Activated CD4-positive, alpha-beta T cell treated with anti-CD3 and anti-CD28 coated beads for 48 hours (primary cell): ENCODE data around the gene MARS1.
A peak's percentile ranks its signal among the peaks of the same experiment; 100 is the strongest.

ENCODE experiments used
- DNase-seq: peaks from one replicate; pipeline ENCODE4 v3.0.0-alpha.2; 2020

The MARS1 gene

GRCh38 chr12:57534250-57534649, 46.4 kb downstream of the MARS1 start:
- DNase-seq: no peak

DNA sequence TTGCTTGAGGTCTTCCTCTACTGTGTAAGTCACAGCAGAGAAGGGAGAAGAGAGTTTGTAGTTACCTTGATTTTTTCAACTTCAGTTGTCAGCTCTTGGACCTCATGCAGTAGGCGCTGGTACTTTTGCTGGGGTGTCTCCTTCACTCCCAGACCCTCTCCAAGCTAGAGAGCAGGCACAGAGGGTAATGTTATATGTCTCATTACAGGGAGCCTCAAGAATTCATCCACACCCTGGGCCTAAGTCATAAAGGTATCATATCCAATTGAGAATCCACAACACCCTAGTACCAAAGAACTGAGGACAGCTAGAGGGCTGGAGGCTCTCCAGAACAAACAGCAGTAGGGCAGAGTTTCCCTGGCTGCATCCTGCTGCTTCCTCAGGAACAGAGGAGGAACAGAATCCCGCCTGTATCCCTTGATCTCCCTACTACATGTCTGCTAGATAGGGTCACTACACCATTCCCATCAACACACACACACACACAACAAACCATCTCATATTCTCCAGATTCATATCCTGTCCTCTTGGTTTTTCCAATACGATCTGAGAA, 47.2 kb downstream of the MARS1 start:
- DNase-seq: no peak

- no peak for DNase-seq
Measured at GRCh38 chr12:57535764-57536596, 48.1 kb downstream of the MARS1 start.

- no peak for DNase-seq
Measured at GRCh38 chr12:57536597-57536942, 48.7 kb downstream of the MARS1 start.

- DNase-seq: no peak
Measured at GRCh38 chr12:57539134-57539768, 51.4 kb downstream of the MARS1 start.

DNA sequence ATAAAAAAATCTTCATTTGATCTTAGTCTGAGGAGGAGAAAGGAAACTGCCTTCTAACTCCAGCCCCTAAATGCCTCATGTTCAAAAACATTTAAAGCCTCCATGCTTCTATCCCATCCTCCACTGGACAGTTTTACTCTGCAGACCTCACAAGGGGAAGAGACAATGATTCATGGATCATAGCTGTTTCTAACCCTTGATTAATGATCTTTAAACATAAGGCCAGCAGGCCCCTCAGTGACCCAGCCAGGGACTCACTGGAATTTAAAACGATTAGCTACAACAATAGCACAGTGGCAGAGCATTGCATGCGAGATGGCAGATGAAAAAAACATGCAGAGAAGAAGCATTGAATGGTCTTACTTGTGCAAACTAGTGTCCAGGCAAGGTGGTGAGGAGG, 53.1 kb downstream of the MARS1 start:
- no peak for DNase-seq

GRCh38 chr12:57541717-57542116, 53.8 kb downstream of the MARS1 start:
- no peak for DNase-seq

GRCh38 chr12:57543581-57543980, 55.7 kb downstream of the MARS1 start:
- no peak for DNase-seq

DNA sequence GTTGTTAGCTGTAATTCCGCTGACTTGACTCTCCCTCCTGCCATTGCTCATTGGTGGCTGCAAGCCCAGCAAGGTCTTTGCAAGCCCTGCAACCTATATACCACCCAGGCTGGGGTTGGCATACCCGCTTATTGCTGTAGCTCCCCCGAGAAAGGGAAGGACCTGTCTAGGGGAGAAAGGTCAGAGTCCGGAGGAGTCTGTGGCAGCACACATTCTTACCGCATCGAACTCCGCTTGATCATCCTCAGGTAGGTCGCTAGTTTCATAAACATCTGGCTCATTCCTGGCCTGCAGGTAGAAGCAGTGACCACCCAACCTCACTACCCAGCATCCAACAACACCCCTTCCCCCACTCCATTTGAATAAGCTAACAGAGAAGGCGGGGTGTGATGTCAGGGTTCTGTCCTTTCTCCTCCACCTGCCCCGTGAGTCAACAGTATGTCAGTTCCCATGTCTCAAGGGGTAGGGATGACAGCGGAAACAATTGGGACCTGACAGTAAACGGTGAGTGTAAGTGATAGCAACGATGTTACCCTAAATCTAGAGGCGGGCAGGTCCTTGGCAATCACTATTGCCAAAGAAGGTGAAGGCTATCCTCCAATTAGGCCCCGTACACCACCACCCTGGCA, 58.1 kb downstream of the MARS1 start:
- DNase-seq: peak; percentile 40

DNA sequence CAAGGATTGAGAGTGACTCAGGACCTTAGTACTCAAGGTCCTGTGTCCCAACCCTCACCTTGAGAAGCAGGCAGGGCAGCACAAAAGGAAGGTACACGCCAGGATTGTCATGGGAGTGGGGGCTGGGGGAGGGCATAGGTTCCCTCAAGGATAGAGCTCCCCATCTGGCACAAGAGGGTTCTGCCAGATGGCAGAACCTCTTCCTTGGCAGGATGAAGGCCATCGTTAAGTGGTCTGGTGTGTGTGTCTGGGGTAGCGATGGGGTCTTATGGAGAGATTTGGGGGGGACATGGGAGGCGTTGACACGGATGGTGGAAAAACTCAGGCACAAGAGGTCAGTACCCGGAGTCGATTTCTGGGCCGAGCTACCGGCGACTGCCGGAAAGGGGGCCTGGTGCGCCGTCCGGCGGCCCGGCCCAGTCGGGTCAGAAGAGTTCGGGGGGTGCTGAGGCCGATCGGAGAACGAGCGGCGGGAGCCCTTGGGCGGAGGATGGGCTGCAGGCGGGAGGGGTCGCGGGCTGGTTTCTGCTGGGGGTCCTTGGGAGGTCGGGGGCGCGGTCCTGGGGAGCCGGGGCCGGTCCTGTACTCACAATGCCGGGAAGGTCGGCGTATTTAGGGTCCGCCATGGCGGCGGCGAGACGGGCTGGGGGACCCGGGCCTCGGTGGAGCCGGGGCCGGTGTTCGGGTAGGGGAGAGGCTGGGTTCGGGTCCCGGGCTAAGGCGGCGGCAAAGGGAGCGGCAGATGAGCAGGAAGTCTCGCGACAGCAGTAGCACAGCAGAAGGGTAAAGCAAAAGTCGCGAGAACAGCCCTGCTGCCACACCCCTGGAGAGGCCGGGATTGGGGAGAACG, 58.8 kb downstream of the MARS1 start, which contains the start of gene DCTN2:
Gene DCTN2 (minus strand): TSS at position 755 of the 850 bp plus-strand sequence. CDS start 129 bp downstream, at position 626.
- peak; percentile 97 for DNase-seq

GRCh38 chr12:57547288-57548012, 59.6 kb downstream of the MARS1 start:
- DNase-seq: no peak

DNA sequence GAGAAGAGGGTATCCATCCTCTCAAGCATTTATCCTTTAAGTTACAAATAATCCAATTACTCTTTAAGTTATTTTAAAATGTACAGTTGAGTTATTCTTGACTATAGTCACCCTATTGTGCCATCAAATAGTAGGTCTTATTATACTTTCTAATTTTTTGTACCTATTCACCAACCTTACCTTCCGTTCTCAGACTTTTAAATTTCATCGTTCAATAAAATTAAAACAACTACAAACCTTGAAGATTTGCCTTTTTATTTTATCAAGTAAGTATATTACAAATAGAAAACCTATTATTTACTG, 60.1 kb downstream of the MARS1 start:
- DNase-seq: no peak

GRCh38 chr12:57548488-57548887, 60.6 kb downstream of the MARS1 start:
- no peak for DNase-seq

DNA sequence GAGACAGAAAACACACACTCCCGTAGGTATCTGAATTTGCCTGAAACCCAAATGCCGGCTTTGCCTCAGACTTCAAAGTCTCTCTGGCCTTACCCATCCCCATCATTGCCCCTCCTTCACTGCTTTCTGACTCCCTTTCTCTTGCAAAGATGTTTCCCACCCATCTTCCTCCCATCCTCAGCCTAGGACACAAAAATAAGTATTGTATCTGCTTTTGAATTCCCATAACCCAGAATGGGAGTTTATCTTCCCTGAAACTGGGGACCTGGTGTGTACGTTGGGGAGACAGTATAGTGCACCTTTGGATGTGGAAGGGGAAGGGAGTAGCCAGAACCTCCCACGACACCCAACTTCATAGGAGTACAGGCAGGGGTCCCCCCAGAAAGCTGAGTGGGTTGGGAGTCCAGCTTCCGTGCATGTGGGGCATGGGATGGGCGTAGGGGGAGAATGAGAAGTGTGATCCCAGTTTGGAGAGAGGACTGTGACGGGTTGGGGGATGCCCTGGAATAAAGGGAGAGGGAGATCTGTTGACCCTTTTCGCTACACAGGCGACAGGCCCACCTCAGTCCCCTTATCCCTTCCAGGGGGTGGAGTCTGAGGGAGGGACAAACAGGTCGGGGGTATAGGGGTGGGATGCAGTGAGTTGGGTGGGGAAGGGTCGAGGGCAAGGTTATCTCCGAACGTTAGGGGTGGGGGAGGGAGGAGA, 61.5 kb downstream of the MARS1 start:
- DNase-seq: no peak

GRCh38 chr12:57549909-57550640, 62.2 kb downstream of the MARS1 start, which contains the start of gene KIF5A:
Gene KIF5A, plus strand, starts transcription at chr12:57550044. Its CDS starts 228 bp downstream, at chr12:57550272.
- peak; percentile 67 for DNase-seq

DNA sequence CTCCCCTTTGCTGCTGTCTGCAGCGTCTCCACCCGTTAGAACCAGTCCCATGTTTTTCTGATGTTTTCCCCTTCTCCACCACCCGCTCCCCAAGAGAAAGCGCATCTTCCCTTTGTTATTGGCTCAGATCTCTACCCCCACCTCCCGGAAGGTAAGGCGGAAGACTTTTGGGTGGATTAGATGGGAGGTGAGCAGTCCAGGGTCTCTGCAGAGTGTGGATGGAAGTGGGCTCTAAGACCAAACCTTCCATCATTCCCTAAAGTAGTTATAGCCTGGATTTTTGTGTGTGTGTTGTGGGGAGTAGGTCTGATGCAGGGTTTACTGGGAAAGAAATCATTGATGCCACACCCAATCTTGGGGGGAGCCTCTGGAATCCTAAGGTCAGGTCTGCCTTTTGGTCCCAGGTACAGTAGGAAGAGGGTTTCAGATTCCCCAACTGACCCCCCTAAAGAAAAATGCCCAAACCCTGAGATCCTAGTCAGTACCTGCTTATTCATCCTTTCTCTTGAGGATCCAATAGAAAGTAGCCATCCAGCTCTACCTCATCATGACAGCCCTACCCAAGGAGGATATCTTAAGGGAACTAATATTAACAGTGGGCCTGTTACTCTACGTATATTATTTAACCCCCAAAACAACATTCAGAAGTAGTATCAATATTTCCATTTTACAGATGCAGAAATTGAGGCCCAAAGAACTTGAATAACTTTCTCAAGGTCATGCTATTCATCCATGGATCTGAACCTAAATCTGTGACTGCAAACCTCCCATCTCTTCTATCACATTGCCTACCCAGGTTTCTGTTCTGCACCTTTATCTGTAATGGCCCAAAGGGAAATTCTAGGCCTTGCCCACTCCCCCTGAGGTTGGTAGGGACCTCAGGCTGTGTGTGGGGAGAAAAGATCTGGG, 63.0 kb downstream of the MARS1 start:
- no peak for DNase-seq

- no peak for DNase-seq
Measured at GRCh38 chr12:57551637-57552305, 63.9 kb downstream of the MARS1 start.

DNA sequence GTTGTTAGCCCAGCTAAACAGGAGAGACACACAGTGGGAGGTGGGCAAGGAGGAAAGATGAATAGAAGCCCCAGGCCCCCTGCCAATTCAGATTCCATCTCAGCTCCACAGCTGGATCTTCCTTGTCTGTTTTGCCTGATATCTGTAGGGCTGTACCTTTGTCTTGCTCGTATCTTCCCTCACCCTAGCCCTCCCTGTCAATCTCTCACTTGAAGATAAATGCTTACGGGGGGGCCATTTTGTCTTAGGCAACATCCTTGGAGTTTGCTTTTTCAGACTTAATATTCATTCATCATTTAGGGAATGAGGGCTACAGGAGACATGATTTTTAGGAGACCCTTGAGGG, 64.4 kb downstream of the MARS1 start:
- DNase-seq: no peak

DNA sequence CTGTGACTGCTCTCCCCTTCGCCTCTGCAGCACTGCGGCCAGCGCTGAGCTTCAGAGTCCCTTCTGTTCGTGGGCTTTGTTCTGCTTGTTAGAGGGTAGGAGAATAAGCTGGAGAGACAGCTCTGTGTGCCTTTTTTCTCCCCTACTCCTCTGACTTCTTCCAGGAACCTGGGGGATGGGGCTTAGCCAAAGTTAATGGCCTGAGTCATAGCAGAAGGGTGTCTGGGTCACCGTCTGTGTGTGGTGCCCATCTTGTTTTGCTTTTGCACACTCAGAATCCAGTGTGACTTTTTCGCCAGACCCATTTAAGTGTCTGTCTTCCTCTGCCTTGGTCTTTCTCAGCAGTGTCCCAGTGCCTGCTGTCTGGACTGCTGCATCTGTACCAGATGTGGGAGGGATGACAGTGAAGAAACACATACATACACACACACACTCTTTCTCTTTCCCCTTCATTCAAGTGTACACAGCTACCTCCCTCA, 65.0 kb downstream of the MARS1 start:
- DNase-seq: no peak
